Measurements from ENCODE around the gene ANO2.

GRCh38 chr12:5871741-5872140 lies 73.3 kb downstream of the ANO2 start:
- TF ChIP-seq CTCF (IDR thresholded peaks at IDR 0.05 in 4 of 5, conservative IDR thresholded peaks at IDR 0.05 in 1 of 5) (no peak), POLR2A (IDR thresholded peaks at IDR 0.05) (no peak)
